Gastrocnemius medialis (tissue), 4 donors: Measurements from ENCODE around the gene CCDC54. TPM values are rescaled to one million over a fixed set of nuclear protein-coding genes. Genes with fewer than 3 reads are reported as not detected.

ENCODE experiments used
- ATAC-seq, 2 donors: fragments of 150-250 bp; one replicate each; pipeline ENCODE4 v1.9.1; 2016
- DNase-seq, 2 donors: peaks; one replicate each; pipeline ENCODE4 v3.0.0-alpha.2; 2019
- H3K27ac ChIP-seq, 4 donors: fragments of 200-600 bp; sonication (generic); 1 replicate in 1 of 4; 2 replicates in 3 of 4; pipeline ENCODE4 v1.5.1; 2016 to 2018; ENCODE audit warnings: mild to moderate bottlenecking in 2 of 4, moderate library complexity in 1 of 4
- H3K27me3 ChIP-seq, 3 donors: fragments of 200-600 bp; sonication (generic) in 2 of 3; 1 replicate in 1 of 3; 2 replicates in 2 of 3; pipeline versions ENCODE4 v1.5.1 to v1.6.0; 2016 to 2019; ENCODE audit warnings: mild to moderate bottlenecking in 1 of 3, moderate library complexity in 1 of 3
- H3K36me3 ChIP-seq, 2 donors: fragments of 200-600 bp; sonication (generic) in 1 of 2; one replicate each; pipeline ENCODE4 v1.5.1; 2017 to 2018
- H3K4me1 ChIP-seq, 2 donors: fragments of 200-600 bp; sonication (generic) in 1 of 2; one replicate each; pipeline ENCODE4 v1.5.1; 2016 to 2017; ENCODE audit warnings: mild to moderate bottlenecking in 2 of 2
- H3K4me3 ChIP-seq, 4 donors: fragments of 200-600 bp; sonication (generic) in 3 of 4; 1 replicate in 1 of 4; 2 replicates in 3 of 4; pipeline ENCODE4 v1.5.1; 2016 to 2019; ENCODE audit warnings: mild to moderate bottlenecking in 2 of 4
- H3K9me3 ChIP-seq, 3 donors: fragments of 200-600 bp; sonication (generic) in 2 of 3; 1 replicate in 1 of 3; 2 replicates in 2 of 3; pipeline ENCODE4 v1.5.1; 2016 to 2019
- POLR2A ChIP-seq, 2 donors: fragments of 450-650 bp; IDR thresholded peaks; one replicate each; pipeline ENCODE4 v1.6.1; 2017; ENCODE audit warnings: antibody characterized with exemption in 2 of 2, mild to moderate bottlenecking in 2 of 2, moderate library complexity in 2 of 2
- in situ Hi-C, 4 donors: fragments of 200-750 bp; cut with MboI; loops; one replicate each; pipeline versions ENCODE4 v1.15.0 to v1.8.0; 2017; ENCODE audit warnings: low sequenced_read_pairs in 4 of 4
- intact Hi-C: fragments of 100-400 bp; cut with DNase I; formaldehyde crosslinking; loops from one replicate; pipeline ENCODE4 v1.15.1; 2023; ENCODE audit warnings: low total_unique reads
- total RNA-seq, 4 donors: library from RNA; depleted of rRNA; stranded (reverse); fragments of >200 nt; gene quantifications; one replicate each; pipeline versions ENCODE4 v1.1.0 to v1.2.3, GENCODE V29; 2016
- TF ChIP-seq, protein P1 (sequence below), 5 experiments: fragments of 450-650 bp in 3 of 5; fragments of 200-600 bp in 2 of 5; sonication (generic) in 2 of 5; IDR thresholded peaks in 4 of 5; conservative IDR thresholded peaks in 1 of 5; 1 replicate in 4 of 5; 2 replicates in 1 of 5; pipeline ENCODE4 v1.5.1; 2016 to 2019; ENCODE audit warnings: antibody characterized with exemption in 5 of 5, mild to moderate bottlenecking in 3 of 5, moderate library complexity in 3 of 5

Gene CCDC54
- total RNA-seq, 4 donors from 2014 or later, result not detected

- no peak overlapping the region for H3K4me3 ChIP-seq
- H3K27me3 ChIP-seq, result no peaks in the 10 kb centered on the region
- no peak for ATAC-seq
- intact Hi-C loops, result no loop called here
- no peaks in the 10 kb centered on the region for H3K4me1 ChIP-seq
- H3K9me3 ChIP-seq, result no peaks in the 10 kb centered on the region
- no peak for DNase-seq
- no peaks in the 10 kb centered on the region for H3K36me3 ChIP-seq
- TF ChIP-seq, protein P1, sequence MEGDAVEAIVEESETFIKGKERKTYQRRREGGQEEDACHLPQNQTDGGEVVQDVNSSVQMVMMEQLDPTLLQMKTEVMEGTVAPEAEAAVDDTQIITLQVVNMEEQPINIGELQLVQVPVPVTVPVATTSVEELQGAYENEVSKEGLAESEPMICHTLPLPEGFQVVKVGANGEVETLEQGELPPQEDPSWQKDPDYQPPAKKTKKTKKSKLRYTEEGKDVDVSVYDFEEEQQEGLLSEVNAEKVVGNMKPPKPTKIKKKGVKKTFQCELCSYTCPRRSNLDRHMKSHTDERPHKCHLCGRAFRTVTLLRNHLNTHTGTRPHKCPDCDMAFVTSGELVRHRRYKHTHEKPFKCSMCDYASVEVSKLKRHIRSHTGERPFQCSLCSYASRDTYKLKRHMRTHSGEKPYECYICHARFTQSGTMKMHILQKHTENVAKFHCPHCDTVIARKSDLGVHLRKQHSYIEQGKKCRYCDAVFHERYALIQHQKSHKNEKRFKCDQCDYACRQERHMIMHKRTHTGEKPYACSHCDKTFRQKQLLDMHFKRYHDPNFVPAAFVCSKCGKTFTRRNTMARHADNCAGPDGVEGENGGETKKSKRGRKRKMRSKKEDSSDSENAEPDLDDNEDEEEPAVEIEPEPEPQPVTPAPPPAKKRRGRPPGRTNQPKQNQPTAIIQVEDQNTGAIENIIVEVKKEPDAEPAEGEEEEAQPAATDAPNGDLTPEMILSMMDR (IDR thresholded peaks at IDR 0.05 in 4 of 5, conservative IDR thresholded peaks at IDR 0.05 in 1 of 5), result no peak
- no peak for TF ChIP-seq POLR2A (IDR thresholded peaks at IDR 0.05)
- no peak overlapping the region for H3K27ac ChIP-seq
- in situ Hi-C loops, result no loop called here
Observed at GRCh38 chr3:107416138-107416537, 38.9 kb downstream of the CCDC54 start.

GRCh38 chr3:107416886-107417285 lies 39.6 kb downstream of the CCDC54 start:
- Histone ChIP-seq H3K27ac (no peak overlapping the region), H3K4me1 (no peaks in the 10 kb centered on the region), H3K4me3 (no peak overlapping the region), H3K36me3 (no peaks in the 10 kb centered on the region), H3K9me3 (no peaks in the 10 kb centered on the region), H3K27me3 (no peaks in the 10 kb centered on the region)
- TF ChIP-seq POLR2A (IDR thresholded peaks at IDR 0.05), result no peak
- TF ChIP-seq, protein P1 (IDR thresholded peaks at IDR 0.05 in 4 of 5, conservative IDR thresholded peaks at IDR 0.05 in 1 of 5), result no peak
- in situ Hi-C loops (no loop called here), intact Hi-C loops (no loop called here)
- ATAC-seq, result no peak
- no peak for DNase-seq

DNA sequence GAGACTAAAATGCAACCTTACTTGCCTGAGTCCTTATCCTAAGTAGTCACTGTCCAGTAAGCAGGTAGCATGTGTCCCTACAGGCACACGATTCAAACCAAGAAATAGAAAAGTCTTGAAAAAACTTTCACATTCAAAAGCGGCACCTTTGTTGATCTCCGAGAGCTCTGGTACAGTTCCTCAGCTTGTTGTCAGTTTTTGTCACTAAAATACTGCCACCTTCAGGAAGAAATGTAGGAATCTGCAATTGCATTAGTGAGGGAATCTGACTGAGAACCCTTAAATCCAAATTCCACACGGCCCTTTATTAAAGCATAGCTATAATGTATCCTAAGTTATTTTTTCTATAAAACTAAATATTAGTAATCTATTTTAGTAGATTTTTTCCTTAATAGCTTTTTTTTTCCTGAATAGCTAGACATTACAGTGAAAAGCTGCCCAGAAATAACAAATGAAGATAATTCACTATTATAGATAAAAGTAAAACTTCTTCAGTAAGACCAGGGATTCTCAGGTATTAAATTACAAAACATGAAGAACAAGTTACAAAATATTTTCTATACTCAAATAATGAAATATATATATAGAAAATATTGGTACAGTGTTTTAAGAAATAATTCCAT lies 44.0 kb downstream of the CCDC54 start:
- intact Hi-C loops (loop anchor here (2.0 kb wide), 1 partner anchor 150 kb away; no protein-coding TSS in a partner anchor), in situ Hi-C loops (loop anchor here in 2 of 4 donors (10.0 kb wide), 2 partner anchors 146 to 186 kb away; no protein-coding TSS in a partner anchor)
- Histone ChIP-seq H3K4me1 (no peaks in the 10 kb centered on the region), H3K4me3 (peak overlapping the region; percentile 21 to 55 (median 34)), H3K27me3 (no peaks in the 10 kb centered on the region), H3K36me3 (no peaks in the 10 kb centered on the region), H3K27ac (no peak overlapping the region), H3K9me3 (no peaks in the 10 kb centered on the region)
- peak; percentile 68 to 74 for ATAC-seq
- TF ChIP-seq, protein P1 (IDR thresholded peaks at IDR 0.05 in 4 of 5, conservative IDR thresholded peaks at IDR 0.05 in 1 of 5), result peak; percentile 29 to 74 (median 47)
- no peak for TF ChIP-seq POLR2A (IDR thresholded peaks at IDR 0.05)
- no peak for DNase-seq

GRCh38 chr3:107421881-107422280 lies 44.6 kb downstream of the CCDC54 start:
- ATAC-seq (no peak), DNase-seq (no peak)
- Histone ChIP-seq H3K27me3 (no peaks in the 10 kb centered on the region), H3K4me1 (no peaks in the 10 kb centered on the region), H3K9me3 (no peaks in the 10 kb centered on the region), H3K36me3 (no peaks in the 10 kb centered on the region), H3K27ac (no peak overlapping the region), H3K4me3 (no peak overlapping the region)
- in situ Hi-C loops (loop anchor here in 2 of 4 donors (10.0 kb wide), 2 partner anchors 147 to 187 kb away; no protein-coding TSS in a partner anchor), intact Hi-C loops (loop anchor here (2.0 kb wide), 1 partner anchor 151 kb away; no protein-coding TSS in a partner anchor)
- TF ChIP-seq POLR2A (IDR thresholded peaks at IDR 0.05), result no peak
- TF ChIP-seq, protein P1 (IDR thresholded peaks at IDR 0.05 in 4 of 5, conservative IDR thresholded peaks at IDR 0.05 in 1 of 5), result no peak
